Breast epithelium (tissue), 3 donors: ENCODE measurements around the gene SRF.

ENCODE experiments used
- POLR2A ChIP-seq: fragments of 450-650 bp; IDR thresholded peaks from one replicate; pipeline ENCODE4 v1.6.1; 2016; ENCODE audit warnings: antibody characterized with exemption, mild to moderate bottlenecking, moderate library complexity
- POLR2AphosphoS5 ChIP-seq, 3 donors: sonication (generic); formaldehyde crosslinking; IDR thresholded peaks; one replicate each; pipeline ENCODE4 v1.6.1; 2017; ENCODE audit warnings: antibody characterized with exemption in 3 of 3
- TF ChIP-seq, protein P1 (sequence below), 3 donors: fragments of 450-650 bp; IDR thresholded peaks; one replicate each; pipeline ENCODE4 v1.5.1; 2016 to 2017; ENCODE audit warnings: antibody characterized with exemption in 3 of 3, mild to moderate bottlenecking in 3 of 3, moderate library complexity in 3 of 3

DNA sequence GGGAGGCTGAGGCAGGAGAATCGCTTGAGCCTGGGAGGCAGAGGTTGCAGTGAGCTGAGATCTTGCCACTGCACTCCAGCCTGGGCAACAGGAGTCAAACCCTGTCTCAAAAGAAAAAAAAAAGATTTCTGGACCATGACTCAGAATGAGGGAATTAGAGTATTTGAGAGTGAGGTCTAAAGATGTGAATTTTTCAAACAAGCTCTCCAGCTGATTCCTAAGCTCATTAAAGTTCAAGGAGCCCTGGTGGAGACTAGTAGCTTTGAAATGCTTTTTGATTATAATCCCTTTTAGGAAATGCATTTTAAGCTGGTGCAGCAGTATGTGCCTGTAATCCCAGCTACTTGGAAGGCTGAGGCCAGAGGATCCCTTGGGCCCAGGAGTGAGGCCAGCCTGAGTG lies 21.8 kb upstream of the SRF start:
- TF ChIP-seq, protein P1, sequence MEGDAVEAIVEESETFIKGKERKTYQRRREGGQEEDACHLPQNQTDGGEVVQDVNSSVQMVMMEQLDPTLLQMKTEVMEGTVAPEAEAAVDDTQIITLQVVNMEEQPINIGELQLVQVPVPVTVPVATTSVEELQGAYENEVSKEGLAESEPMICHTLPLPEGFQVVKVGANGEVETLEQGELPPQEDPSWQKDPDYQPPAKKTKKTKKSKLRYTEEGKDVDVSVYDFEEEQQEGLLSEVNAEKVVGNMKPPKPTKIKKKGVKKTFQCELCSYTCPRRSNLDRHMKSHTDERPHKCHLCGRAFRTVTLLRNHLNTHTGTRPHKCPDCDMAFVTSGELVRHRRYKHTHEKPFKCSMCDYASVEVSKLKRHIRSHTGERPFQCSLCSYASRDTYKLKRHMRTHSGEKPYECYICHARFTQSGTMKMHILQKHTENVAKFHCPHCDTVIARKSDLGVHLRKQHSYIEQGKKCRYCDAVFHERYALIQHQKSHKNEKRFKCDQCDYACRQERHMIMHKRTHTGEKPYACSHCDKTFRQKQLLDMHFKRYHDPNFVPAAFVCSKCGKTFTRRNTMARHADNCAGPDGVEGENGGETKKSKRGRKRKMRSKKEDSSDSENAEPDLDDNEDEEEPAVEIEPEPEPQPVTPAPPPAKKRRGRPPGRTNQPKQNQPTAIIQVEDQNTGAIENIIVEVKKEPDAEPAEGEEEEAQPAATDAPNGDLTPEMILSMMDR (IDR thresholded peaks at IDR 0.05): no peak
- TF ChIP-seq POLR2AphosphoS5 (IDR thresholded peaks at IDR 0.05): no peak
- no peak for TF ChIP-seq POLR2A
